Hippocampal formation (tissue), 2 donors: ENCODE measurements around the gene THRSP.
"Not testable (repeated sequence)": the region's sequence is repeated elsewhere in the genome, so short reads cannot be mapped to it uniquely, and the experiment has no call there.

Source experiments
- DNase-seq, 2 donors: peaks; one replicate each; lab custom pipeline; 2025; lab: John Stamatoyannopoulos, UW

Gene THRSP

GRCh38 chr11:78066471-78066870, 2.8 kb downstream of the THRSP start:
- DNase-seq = no peak

GRCh38 chr11:78067704-78068103, 4.0 kb downstream of the THRSP start:
- DNase-seq = no peak

DNA sequence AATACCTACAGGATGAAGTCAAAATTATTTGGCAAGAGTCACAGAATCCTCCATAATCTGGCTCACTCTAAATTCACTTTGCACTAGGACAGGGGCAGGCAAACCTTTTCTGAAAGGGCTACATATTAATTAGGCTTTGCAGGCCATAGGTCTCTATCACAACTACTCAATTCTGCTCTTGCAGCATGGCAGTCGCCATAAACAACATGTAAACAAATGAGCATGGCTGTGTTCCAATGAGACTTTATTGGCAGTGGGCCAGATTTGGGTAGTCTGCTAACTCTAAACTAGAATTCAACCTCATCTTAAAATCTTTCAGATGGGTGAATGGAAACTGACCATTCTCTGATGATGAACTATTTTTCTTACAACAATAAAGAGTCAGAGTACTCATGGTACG, 5.8 kb downstream of the THRSP start:
- DNase-seq = no peak

DNA sequence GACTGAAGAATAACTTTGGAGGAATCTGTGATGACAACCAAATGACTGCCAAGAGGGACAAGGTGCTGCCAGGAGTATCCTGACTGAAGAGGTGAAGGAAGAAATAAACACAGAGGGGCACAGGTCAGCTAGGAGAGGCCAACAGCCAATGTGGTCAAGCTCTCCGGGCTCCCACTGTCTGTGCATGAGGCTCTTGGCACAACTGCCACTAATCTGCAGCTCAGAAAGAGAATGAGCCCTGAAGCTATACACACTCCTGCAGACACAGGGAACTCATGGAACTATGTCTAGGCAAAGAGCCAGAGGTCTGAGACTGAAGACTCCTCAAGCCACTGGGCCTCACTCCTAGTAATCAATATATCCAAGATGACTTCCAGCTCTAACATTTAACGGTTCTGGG, 7.0 kb downstream of the THRSP start:
- DNase-seq = no peak

DNA sequence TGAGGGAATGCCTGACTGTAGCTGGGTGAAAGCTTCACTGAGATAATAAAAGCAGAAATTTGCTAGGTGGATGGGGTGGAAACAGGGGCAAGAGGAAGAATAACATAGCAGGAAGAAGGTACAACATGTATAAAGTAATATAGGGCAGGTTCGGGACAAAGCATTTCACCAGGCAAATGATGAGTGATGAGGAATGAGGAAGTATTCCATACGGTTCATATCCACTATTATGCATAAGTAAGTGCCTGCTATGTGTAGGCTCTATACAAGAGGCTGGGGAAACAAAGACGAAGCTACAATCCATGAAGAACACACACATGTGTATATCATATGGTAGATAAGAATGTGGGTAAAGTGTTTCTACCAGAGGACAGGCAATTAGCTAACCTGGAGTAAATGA, 8.1 kb downstream of the THRSP start:
- no peak for DNase-seq

DNA sequence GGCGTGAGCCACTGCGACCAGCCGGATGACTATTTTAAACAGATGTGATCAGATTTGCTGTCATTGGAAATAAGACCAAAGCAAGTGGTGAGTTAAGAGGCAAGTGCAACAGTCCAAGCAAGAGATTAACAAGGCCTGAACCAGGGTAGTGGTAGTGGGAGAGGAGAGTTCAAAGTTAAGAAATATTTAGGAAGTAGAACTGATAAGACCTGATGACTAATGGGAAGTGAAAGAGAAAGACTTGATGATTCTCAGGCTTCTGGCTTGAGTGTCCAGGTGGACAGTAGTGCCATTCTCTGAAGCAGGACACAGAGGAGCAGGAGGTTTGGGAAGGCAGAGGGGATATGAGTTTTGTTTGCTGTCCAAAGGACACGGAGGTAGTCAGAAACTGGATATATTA, 8.8 kb downstream of the THRSP start:
- DNase-seq = no peak

GRCh38 chr11:78074756-78075155, 11.1 kb downstream of the THRSP start:
- DNase-seq = no peak

DNA sequence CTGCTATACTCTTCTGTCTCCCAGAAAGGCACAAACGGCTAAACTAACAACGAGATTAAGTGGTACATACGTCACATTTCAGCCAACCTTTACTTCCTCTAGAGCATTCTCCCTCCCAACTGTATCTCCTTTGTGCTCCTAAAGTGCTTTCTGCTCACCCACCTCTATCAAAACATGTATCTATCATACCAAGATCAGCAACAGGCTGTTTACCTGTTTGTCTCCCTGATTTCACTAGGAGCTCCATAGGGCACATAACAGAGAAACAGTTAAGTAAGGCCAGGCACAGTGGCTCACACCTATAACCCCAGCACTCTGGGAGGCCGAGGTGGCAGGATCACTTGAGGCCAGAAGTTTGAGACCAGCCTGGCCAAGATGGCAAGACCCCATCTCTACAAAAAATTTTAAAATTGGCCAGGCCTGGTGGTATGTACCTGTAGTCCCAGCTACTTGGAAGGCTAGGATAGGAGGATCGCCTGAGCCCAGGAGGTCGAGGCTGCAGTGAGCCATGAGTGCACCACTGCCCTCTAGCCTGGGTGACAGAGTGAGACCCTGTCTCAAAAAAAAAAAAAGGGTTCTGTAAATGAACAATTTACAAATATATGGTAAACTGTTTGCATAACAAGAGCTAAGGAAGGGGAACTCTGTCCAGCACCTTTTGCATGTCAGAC, 13.2 kb downstream of the THRSP start:
- no peak for DNase-seq

DNA sequence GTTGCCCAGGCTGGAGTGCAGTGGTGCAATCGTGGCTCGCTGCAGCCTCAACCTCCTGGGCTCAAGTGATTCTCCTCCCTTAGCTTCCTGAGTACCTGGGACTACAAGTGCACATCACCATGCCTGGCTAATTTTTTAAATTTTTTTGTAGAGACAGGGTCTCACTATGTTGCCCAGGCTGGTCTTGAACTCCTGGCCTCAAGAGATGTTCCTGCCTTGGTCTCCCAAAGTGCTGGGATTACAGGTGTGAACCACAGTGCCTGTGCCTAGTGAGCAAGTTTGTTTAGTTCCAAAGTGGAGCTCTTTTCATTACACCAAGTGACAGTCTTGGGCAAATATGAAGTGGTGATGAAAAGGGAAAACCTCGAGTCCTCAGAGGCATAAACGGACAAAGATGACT, 13.9 kb downstream of the THRSP start:
- DNase-seq = not testable (repeated sequence)

- no peak for DNase-seq
Measured at GRCh38 chr11:78078218-78079167, 14.8 kb downstream of the THRSP start.

- DNase-seq = peak; percentile 68 to 77
Measured at GRCh38 chr11:78079232-78080083, 15.8 kb downstream of the THRSP start, which contains the start of gene NDUFC2. Gene NDUFC2 (minus strand): TSS chr11:78079862. CDS start chr11:78079744, 118 bp downstream.

- no peak for DNase-seq
Measured at GRCh38 chr11:78080084-78080817, 16.6 kb downstream of the THRSP start.

DNA sequence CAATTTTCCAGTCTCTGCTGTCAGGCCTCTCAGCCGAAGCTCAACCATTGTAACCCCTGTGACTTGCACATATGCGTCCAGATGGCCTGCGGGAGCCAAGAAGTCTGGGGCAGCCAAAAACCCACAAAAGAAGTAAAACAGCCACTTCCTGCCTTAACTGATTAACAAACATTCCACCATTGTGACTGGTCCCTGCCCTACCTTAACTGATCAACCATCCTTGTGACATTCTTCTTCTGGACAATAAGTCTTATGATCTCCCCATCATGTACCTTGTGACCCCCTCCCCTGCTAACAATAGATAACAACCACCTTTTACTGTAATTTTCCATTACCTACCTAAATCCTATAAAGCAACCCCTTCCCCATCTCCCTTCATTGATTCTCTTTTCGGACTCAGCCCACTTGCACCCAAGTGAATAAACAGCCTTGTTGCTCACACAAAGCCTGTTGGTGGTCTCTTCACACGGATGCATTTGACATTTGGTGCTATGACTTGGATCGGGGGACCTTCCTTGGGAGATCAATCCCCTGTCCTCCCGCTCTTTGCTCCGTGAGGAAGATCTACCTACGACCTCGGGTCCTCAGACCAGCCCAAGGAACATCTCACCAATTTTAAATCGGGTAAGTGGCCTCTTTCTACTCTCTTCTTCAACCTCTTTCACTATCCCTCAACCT, 17.3 kb downstream of the THRSP start:
- DNase-seq = no peak

DNA sequence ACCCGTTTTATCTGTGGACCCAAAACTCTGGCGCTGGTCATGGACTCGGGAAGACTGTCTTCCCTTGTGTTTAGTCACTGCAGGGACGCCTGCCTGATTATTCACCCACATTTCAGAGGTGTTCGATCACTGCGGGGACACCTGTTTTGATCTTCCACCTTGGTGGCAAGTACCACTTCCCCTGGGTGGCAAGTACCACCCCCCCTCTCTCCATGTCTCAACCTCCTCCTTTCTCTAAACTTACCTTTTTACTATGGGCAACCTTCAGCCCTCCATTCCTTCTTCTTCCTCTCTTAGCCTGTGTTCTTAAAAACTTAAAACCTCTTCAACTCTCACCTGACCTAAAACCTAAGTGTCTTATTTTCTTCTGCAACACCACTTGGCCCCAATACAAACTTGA, 17.9 kb downstream of the THRSP start:
- no peak for DNase-seq

GRCh38 chr11:78082146-78082545, 18.5 kb downstream of the THRSP start:
- DNase-seq = no peak

DNA sequence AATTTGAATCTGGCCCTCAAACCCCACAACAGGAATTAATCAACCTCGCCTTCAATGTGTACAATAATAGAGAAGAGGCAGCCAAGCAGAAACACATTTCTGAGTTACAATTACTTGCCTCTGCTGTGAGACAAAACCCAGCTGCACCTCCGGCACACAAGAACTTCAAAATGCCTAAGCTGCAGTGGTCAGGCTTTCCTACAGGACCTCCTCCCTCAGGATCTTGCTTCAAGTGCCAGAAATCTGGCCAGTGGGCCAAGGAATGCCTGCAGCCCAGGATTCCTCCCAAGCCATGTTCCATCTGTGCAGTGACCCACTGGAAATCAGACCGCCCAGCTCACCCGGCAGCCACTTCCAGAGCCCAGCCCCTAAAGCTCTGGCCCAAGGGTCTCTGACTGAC, 19.4 kb downstream of the THRSP start:
- no peak for DNase-seq

DNA sequence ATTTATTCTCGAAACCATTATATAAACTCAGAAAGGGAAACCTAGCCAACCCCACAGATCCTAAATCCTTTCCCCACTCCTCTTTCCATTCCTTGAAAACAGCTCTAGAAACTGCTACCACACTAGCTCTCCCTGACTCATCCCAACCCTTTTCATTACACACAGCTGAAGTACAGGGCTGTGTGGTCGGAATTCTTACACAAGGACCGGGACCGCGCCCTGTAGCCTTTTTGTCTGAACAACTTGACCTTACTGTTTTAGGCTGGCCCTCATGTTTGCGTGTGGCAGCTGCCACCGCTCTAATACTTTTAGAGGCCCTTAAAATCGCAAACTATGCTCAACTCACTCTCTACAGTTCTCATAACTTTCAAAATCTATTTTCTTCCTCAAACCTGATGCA, 20.8 kb downstream of the THRSP start:
- DNase-seq = not testable (repeated sequence)

DNA sequence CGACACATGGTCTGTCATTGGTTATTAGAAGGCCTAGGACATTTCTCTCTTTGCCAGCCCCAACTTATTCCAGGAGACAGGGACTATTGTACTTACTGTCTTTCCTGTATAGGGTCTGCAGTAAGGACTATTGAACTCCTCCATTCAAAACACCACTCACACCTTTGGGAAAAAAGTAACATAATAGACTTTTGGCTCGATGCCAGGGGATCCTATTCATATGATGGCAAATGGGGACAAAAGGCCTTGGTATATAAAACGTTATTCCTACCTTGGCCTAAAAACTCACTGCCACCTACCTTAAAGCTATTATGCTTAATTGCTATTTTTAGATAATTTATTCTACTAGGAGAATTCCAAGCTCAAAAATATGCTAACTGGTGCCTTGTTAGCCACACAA, 22.3 kb downstream of the THRSP start:
- no peak for DNase-seq

DNA sequence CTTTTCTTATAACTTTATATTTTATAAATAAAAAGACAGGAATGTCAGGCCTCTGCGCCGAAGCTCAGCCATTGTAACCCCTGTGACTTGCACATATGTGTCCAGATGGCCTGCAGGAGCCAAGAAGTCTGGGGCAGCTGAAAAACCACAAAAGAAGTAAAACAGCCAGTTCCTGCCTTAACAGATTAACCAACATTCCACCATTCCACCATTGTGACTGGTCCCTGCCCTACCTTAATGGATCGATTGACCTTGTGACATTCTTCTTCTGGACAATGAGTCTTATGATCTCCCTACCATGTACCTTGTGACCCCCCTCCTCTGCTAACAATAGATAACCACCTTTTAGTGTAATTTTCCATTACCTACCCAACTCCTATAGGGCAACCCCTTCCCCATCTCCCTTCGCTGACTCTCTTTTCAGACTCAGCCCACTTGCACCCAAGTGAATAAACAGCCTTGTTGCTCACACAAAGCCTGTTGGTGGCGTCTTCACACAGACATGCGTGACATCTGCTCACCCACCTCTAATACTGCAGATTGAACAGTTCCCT, 22.9 kb downstream of the THRSP start:
- not testable (repeated sequence) for DNase-seq

- no peak for DNase-seq
Measured at GRCh38 chr11:78094250-78094649, 30.6 kb downstream of the THRSP start.
